RCC 7860 (cell line): ENCODE data around the gene TMEM232.
"Not testable (repeated sequence)": the region's sequence is repeated elsewhere in the genome, so short reads cannot be mapped to it uniquely, and the experiment has no call there.

ENCODE experiments used
- DNase-seq: peaks from one replicate; pipeline ENCODE4 v3.0.0-alpha.2; 2015; ENCODE audit warnings: low spot score
- FAIRE-seq: peaks from 2 replicates; lab custom pipeline; 2012; peaks lifted over from hg19 to GRCh38; lab: Jason Lieb, UNC

The TMEM232 gene

GRCh38 chr5:110716247-110717245 lies 9.9 kb downstream of the TMEM232 start:
- FAIRE-seq (no peak), DNase-seq (no peak)

DNA sequence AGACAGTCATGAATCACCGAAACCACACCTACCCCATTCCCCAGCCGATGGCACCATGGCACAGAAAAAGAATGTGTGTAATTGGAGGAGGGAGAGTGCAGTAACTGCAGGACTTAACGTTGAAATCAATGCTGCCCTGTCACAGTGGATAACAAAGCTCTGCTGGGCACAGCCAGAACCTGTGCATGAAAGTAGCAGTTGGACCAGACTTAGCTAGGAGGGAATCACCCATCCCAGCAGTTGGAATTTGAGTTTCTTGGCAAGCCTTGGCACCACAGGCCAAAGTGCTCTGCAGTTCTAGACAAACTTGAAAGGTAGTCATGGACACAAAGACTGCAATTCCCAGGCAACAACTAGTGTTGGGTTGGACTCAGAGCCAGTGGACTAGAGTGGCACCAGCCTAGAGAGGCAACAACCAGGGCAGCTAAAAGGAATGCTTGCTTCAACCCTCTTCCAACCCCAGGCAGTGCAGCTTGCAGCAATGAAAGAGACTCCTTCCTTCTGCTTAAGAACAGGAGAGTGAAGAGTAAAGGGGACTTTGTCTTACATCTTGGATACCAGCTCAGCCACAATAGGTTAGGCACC lies 19.1 kb downstream of the TMEM232 start:
- DNase-seq (no peak), FAIRE-seq (no peak)

GRCh38 chr5:110705349-110705748 lies 21.1 kb downstream of the TMEM232 start:
- DNase-seq: no peak
- FAIRE-seq: no peak

GRCh38 chr5:110703481-110703880 lies 23.0 kb downstream of the TMEM232 start:
- no peak for FAIRE-seq
- DNase-seq: no peak

- DNase-seq: no peak
- no peak for FAIRE-seq
Observed at GRCh38 chr5:110702704-110703103, 23.8 kb downstream of the TMEM232 start.

GRCh38 chr5:110702300-110702699 lies 24.2 kb downstream of the TMEM232 start:
- no peak for DNase-seq
- FAIRE-seq: no peak

DNA sequence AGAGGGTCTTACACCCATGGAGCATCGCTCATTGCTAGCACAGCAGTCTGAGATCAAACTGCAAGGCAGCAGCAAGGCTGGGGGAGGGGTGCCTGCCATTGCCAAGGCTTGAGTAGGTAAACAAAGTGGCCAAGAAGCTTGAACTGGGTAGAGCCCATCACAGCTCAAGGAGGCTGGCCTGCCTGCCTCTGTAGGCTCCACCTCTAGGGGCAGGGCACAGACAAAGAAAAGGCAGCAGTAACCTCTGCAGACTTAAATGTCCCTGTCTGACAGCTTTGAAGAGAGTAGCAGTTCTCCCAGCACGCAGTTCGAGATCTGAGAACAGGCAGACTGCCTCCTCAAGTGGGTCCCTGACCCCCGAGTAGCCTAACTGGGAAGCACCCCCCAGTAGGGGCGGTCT lies 33.8 kb downstream of the TMEM232 start:
- not testable (repeated sequence) for DNase-seq, FAIRE-seq

DNA sequence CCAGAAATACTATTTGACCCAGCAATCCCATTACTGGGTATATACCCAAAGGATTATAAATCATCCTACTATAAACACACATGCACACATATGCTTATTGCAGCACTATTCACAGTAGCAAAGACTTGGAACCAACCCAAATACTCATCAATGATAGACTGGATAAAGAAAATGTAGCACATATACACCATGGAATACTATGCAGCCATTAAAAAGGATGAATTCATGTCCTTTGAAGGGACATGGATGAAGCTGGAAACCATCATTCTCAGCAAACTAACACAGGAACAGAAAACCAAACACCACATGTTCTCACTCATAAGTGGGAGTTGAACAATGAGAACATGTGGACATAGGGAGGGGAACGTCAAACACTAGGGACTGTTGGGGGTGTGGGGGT lies 35.9 kb downstream of the TMEM232 start:
- FAIRE-seq, DNase-seq: not testable (repeated sequence)

- DNase-seq (no peak), FAIRE-seq (no peak)
Observed at GRCh38 chr5:110687485-110687884, 39.0 kb downstream of the TMEM232 start.

DNA sequence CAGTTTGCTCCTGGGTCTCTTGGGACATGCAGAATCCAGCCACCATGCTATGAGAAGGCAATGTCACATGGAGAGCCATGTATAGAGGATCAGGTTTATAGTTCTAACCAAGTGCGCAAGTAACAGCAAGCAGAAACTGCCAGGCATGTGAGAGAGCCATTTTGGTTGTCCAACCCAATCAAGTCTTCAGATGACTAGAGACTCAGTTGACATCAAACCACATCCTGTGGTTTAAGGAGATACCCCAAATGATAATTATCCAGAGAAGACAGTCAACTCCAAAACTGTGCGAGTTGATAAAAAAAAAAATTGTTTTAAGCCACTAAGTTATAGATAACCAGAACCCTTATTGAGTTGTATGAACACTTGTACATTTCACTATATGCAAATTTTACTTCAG lies 40.2 kb downstream of the TMEM232 start:
- DNase-seq: no peak
- FAIRE-seq: no peak

GRCh38 chr5:110681953-110682352 lies 44.5 kb downstream of the TMEM232 start:
- DNase-seq: no peak
- no peak for FAIRE-seq

DNA sequence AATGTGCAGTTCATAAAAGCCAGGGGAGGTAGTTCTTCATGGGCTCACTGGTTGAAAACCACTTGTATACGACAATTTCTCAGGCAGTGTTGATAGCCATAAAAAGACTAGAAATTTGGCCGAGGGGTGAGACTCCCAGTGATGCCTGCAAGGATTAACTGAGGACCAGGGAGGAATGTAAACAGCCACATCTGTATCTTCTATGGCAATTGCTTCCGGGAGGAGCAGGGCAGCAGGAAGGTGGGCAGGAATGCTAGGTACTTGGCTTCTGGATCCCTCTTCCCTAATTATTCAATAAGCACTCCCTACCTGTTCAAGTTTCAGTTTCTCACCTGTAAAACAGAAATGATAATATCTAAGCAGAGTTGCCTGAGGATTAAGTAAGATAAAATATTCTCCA lies 45.4 kb downstream of the TMEM232 start:
- FAIRE-seq (no peak), DNase-seq (no peak)

DNA sequence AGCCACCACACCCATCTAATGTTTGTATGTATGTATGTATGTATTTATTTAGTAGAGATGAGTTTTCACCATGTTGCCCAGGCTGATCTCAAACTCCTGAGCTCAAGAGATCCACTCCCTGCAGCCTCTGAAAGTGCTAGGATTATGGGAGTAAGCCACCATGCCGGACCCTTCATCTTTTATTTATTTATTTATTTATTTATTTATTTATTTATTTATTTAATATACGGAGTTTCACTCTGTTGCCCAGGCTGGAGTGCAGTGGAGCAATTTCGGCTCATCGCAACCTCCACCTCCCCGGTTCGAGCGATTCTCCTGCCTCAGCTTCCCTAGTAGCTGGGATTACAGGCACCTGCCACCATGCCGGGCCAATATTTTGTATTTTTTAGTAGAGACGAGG lies 49.9 kb downstream of the TMEM232 start:
- not testable (repeated sequence) for FAIRE-seq, DNase-seq

DNA sequence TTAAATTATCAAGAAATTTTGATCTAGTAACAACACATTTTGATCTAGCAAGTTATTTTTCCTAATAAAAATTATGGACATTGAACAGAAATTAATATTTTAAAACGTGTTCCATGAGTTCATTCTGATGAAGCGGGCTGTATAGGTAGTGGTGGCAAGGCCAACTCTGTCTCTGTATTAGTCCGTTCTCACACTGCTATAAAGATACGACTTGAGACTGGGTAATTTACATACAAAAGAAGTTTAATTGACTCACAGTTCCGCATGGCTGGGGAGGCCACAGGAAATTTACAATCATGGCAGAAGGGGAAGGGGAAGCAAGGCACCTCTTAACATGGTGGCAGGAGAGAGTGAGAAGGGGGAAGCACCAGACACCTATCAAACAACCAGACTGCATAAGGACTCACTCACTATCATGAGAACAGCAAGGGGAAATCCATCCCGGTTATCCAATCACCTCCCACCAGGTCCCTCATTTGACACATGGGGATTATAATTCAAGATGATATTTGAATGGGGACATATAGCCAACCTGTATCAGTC lies 61.2 kb downstream of the TMEM232 start:
- DNase-seq (no peak), FAIRE-seq (no peak)

- FAIRE-seq: no peak
- DNase-seq: no peak
Observed at GRCh38 chr5:110663525-110663924, 62.9 kb downstream of the TMEM232 start.

- DNase-seq (no peak), FAIRE-seq (no peak)
Observed at GRCh38 chr5:110658006-110658405, 68.5 kb downstream of the TMEM232 start.

- FAIRE-seq: no peak
Observed at GRCh38 chr5:110653231-110653970, 73.1 kb downstream of the TMEM232 start.

DNA sequence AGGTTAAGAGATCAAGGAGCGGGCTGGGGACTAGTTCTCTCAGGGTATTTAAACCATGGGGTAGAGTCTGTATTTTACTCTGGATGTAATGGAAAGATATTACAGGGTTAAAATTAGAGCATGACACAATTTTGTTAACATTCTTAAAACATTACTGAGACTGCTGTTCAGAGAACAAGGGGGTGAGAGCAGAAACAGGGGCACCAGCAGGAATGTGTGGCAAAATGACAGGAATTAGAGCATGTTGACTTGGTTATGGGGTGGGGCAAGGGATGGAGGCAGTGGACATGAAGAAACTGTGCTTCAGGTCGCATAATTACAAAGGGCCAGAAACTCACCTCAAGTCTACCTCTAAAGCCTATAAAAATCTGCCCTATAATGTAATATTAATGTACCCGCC lies 75.0 kb downstream of the TMEM232 start:
- FAIRE-seq: no peak

More at GRCh38 chr5:110653231-110653970, 73.1 kb downstream of the TMEM232 start:
- no peak for DNase-seq

GRCh38 chr5:110644357-110644756 lies 82.1 kb downstream of the TMEM232 start:
- no peak for DNase-seq
- no peak for FAIRE-seq

More for the DNA sequence above, 75.0 kb downstream of the TMEM232 start:
- no peak for DNase-seq

- DNase-seq (no peak), FAIRE-seq (no peak)
Observed at GRCh38 chr5:110638970-110639902, 87.2 kb downstream of the TMEM232 start.
